GM12875 (cell line): Measurements from ENCODE around the gene NIPSNAP3A.
"Not testable (repeated sequence)": the region's sequence is repeated elsewhere in the genome, so short reads cannot be mapped to it uniquely, and the experiment has no call there.

Source experiments
- H3K4me3 ChIP-seq: one replicate; pipeline ENCODE4 v1.5.1; 2011; ENCODE audit warnings: low read depth, low read length, control low read depth
- TF ChIP-seq, protein P1 (sequence below): IDR thresholded peaks from 2 replicates; pipeline ENCODE4 v1.5.1; 2011; ENCODE audit warnings: low read depth, mild to moderate bottlenecking, control low read depth, inconsistent platforms, low read length, moderate library complexity, borderline replicate concordance; ENCODE audit not compliant: insufficient read depth

NIPSNAP3A gene

DNA sequence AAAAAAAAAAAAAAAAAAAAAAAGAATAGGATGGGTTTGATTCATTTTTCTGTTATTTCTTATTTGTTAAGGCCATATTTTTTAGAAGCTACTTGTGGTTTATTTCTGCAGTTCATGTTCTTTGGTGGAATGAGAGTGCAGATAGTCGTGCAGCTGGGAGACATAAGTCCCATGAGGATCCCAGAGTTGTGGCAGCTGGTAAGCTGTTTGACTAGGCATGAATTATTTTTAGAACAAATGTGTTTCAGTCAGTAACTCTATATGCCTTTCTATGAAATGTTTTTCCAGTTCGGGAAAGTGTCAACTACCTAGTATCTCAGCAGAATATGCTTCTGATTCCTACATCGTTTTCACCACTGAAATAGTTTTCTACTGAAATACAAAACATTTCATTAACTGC lies 11.5 kb downstream of the NIPSNAP3A start:
- H3K4me3 ChIP-seq: no peak overlapping the region
- TF ChIP-seq, protein P1, sequence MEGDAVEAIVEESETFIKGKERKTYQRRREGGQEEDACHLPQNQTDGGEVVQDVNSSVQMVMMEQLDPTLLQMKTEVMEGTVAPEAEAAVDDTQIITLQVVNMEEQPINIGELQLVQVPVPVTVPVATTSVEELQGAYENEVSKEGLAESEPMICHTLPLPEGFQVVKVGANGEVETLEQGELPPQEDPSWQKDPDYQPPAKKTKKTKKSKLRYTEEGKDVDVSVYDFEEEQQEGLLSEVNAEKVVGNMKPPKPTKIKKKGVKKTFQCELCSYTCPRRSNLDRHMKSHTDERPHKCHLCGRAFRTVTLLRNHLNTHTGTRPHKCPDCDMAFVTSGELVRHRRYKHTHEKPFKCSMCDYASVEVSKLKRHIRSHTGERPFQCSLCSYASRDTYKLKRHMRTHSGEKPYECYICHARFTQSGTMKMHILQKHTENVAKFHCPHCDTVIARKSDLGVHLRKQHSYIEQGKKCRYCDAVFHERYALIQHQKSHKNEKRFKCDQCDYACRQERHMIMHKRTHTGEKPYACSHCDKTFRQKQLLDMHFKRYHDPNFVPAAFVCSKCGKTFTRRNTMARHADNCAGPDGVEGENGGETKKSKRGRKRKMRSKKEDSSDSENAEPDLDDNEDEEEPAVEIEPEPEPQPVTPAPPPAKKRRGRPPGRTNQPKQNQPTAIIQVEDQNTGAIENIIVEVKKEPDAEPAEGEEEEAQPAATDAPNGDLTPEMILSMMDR: no peak

DNA sequence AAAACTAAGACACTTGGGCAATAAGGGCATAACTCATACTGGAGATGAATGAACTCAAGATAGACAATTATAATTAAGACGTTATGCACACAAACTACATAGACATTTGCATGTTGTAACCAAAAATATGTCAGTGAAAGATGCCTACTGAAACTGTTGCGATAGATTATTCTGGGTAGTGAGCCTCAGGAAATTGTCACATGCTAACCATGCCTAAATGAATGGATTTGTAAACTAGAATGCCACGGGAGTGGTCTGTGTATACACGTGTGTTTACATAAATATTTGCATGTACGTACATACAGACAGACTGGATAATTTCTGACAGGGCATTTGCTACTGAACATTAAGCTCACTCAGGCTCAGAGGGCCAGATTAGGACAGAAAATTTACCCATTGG lies 17.7 kb downstream of the NIPSNAP3A start:
- TF ChIP-seq, protein P1: no peak
- H3K4me3 ChIP-seq: no peak overlapping the region

DNA sequence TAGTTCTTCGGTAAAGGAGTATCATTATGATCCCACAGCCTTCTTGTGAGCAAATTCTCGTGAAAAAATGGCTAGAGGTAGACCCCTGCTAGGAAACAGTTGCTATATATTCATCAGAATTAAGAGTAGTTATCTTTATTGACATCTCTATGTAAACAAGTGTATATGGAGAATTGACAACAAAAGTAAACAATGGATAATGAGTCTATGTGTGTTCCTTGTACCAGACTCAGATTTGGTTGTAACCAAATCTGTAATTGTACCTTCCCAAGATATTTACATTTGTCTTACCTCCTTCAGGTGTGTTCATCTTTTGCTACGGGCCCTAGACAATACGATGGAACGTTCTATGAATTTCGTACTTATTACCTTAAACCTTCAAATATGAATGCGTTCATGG lies 18.5 kb downstream of the NIPSNAP3A start:
- TF ChIP-seq, protein P1: no peak
- H3K4me3 ChIP-seq: no peak overlapping the region

DNA sequence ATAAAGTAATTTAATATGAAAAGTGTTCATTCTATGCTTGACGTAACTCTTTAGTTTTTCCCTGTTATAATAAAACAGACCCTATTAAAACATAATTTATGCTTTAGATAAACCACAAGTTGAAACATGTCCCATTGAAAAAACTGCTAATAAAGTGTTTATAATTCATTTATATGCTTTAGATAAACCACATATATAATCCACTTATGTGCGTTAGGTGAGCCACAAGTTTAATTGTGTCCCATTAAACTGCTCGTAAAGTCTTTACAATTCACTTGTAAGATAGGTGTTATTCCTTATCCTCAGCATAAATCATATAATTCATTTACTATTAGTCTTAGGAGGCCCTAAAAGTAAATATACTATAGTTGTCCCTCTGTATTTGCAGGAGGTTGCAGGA lies 20.0 kb downstream of the NIPSNAP3A start:
- no peak overlapping the region for H3K4me3 ChIP-seq
- TF ChIP-seq, protein P1: no peak

DNA sequence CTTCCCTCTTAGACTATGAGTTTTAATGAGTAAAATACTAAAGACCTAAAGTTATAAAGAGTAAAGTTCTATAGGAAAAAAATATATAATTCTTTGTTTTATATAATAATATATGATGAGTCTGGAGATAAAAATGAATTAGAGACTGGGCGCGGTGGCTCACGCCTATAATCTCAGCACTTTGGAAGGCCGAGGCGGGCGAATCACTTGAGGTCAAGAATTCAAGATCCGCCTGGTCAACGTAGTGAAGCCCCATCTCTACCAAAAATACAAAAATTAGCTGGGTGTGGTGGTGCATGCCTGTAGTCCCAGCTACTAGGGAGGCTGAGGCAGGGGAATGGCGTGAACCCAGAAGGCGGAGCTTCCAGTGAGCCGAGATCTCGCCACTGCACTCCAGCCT lies 21.5 kb downstream of the NIPSNAP3A start:
- not testable (repeated sequence) for H3K4me3 ChIP-seq

DNA sequence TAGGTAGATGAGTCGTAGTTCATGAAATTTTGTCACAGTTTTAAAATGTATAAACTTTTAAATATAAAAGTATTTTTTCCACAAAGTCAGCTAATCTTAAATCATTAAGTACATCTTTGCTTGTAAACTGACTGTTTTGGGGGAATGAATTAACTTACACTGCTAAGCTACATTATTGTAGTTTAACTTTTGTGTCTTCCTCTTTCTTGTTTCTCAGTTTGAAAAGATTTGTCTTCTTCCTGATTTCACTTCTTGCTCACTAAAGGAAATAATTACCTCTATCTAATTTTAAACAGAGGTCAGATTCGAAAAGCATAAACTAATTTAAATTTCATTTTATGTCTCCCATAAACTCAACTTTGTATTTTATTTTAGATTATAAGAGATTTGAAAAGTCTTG lies 22.2 kb downstream of the NIPSNAP3A start:
- no peak overlapping the region for H3K4me3 ChIP-seq
- TF ChIP-seq, protein P1: no peak

DNA sequence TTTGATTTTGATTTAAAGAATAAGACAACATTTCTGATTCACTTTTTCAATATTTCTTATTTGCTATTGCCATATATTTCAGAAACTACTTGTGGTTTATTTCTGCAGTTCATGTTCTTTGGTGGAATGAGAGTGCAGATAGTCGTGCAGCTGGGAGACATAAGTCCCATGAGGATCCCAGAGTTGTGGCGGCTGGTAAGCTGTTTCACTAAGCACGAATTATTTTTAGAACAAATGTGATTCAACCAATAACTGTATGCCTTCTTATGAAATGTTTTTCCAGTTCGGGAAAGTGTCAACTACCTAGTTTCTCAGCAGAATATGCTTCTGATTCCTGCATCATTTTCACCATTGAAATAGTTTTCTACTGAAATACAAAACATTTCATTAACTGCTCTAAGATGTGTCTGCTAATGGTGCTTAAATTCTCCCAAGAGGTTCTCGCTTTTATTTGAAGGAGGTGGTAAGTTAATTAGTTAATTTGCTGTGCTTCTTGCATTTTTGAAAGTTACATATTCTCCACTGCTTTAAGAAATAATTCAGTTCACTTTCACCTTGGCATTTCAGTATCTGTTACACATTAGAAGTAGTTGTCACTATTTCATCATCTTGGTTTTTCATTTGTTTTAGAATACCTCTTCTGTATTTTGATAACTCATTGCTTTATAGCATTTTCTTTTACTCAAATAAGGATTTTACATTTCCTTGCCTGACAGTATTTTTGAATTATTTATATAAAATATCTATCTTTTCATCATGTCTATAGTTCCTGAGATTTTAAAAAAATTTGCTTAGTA lies 25.4 kb downstream of the NIPSNAP3A start:
- H3K4me3 ChIP-seq: no peak overlapping the region
- TF ChIP-seq, protein P1: no peak
